Measurements from ENCODE around the gene DENND11. TPM values are rescaled to one million over a fixed set of nuclear protein-coding genes. Genes with fewer than 3 reads are reported as not detected.

Gene DENND11
- total RNA-seq, 1 donor from 2014 or later: 8.5 TPM

DNA sequence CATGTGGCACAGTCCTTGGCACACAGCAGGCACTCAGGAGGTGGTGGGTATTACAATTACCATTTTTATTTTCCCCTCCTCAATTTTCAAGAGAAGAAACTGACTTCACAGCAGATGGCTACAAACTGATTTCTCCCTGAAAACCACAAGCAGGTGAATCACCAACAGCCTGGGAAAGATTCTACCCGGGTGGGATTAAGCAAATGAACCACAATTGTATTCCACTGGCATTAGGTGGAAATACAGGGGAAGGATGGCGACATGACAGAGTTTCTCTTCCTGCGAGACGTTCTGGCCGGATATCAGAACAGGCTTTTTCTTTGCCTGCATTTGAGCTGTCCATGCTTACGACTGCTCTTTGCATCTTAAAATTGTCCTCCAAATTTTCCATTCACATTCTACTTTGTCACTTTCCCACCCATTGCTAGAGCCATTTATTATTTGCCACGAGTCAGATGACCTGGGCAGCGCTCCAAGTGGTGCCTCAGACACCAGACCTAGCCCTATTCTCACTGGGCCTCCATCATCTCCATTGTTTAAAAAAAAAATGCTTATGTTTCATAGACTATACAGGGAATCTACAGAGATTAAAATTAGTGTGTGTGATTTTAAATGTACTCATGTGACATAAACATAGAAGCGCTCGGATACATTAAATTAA is 4.6 kb downstream of the DENND11 start:
- intact Hi-C loops (cut with micrococcal nuclease): no loop called here
- Histone ChIP-seq H3K36me3 (no peaks in the 10 kb centered on the region), H3K27ac (replicated peaks) (no peak overlapping the region), H3K27me3 (ENCODE audit: low read depth) (no peaks in the 10 kb centered on the region), H3K9me3 (replicated peaks) (no peaks in the 10 kb centered on the region), H3K4me3 (no peak overlapping the region), H3K4me1 (peaks cover 65% of the 10 kb centered on the region)
- TF ChIP-seq, protein P1, sequence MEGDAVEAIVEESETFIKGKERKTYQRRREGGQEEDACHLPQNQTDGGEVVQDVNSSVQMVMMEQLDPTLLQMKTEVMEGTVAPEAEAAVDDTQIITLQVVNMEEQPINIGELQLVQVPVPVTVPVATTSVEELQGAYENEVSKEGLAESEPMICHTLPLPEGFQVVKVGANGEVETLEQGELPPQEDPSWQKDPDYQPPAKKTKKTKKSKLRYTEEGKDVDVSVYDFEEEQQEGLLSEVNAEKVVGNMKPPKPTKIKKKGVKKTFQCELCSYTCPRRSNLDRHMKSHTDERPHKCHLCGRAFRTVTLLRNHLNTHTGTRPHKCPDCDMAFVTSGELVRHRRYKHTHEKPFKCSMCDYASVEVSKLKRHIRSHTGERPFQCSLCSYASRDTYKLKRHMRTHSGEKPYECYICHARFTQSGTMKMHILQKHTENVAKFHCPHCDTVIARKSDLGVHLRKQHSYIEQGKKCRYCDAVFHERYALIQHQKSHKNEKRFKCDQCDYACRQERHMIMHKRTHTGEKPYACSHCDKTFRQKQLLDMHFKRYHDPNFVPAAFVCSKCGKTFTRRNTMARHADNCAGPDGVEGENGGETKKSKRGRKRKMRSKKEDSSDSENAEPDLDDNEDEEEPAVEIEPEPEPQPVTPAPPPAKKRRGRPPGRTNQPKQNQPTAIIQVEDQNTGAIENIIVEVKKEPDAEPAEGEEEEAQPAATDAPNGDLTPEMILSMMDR (IDR thresholded peaks at IDR 0.05; ENCODE audit: borderline replicate concordance): no peak
- no peak for DNase-seq

DNA sequence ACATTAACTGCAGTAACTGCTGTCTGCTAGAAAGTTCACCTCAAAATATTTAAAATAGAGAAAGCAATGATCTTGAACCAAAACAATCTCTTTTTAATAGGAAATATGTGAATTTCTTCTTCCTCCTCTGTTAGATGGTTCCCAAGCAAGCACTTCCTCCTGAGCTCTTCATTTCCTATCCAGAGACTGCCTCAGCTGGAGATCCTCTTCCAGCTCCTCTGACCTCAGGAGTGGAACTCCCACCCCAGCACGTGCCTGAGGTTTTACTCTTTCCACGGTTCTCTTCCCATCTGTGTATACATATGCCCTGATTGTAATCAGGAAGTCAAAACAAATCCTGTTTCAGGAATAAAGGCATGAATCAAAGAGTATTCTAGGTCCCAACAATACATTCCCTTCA is 5.6 kb downstream of the DENND11 start:
- TF ChIP-seq, protein P1 (IDR thresholded peaks at IDR 0.05; ENCODE audit: borderline replicate concordance): no peak
- Histone ChIP-seq H3K27ac (replicated peaks) (no peak overlapping the region), H3K4me3 (no peak overlapping the region), H3K4me1 (peaks cover 61% of the 10 kb centered on the region), H3K36me3 (no peaks in the 10 kb centered on the region), H3K27me3 (ENCODE audit: low read depth) (no peaks in the 10 kb centered on the region), H3K9me3 (replicated peaks) (no peaks in the 10 kb centered on the region)
- intact Hi-C loops (cut with micrococcal nuclease): no loop called here
- no peak for DNase-seq

DNA sequence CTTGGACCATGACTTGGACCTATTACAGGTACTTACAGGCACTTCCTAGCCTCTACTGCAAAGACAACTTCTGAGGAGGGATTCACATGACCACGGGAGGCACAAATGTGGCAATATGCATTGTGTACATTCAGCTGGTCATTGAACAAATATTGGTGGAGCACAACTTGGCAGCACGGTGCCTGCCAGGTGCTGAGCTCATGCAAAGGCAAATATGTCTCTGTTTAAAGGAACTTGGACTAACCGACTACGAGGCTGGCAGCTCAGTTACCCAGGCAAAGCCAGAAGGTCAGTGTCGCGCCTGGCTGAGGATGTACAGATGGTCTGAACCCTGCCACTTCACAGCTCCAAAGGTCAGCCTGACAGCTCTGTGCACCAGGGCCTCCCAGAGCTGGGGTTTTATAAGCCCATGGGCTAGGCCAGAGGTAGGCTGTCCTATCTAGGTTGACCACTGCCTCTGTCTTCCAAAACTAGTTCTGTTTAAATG is 6.1 kb downstream of the DENND11 start:
- Histone ChIP-seq H3K27ac (replicated peaks) (no peak overlapping the region), H3K36me3 (no peaks in the 10 kb centered on the region), H3K9me3 (replicated peaks) (no peaks in the 10 kb centered on the region), H3K4me3 (no peak overlapping the region), H3K27me3 (ENCODE audit: low read depth) (no peaks in the 10 kb centered on the region), H3K4me1 (peaks cover 56% of the 10 kb centered on the region)
- no peak for DNase-seq
- TF ChIP-seq, protein P1 (IDR thresholded peaks at IDR 0.05; ENCODE audit: borderline replicate concordance): no peak
- intact Hi-C loops (cut with micrococcal nuclease): no loop called here

DNA sequence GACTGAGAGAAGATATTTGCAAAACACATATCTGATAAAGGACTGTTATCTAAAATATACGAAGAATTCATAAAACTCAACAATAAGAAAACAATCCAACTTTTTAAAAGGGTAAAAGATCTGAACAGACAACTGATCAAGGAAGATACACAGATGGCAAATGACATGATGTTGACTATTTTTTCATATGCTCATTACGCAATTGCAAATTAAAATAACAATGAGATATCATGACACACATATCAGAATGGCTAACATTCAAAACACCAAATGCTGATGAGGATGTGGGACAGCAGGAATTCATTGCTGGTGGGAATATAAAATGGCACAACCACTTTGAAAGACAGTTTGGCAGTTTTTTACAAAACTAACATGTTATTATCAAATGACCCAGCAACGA is 8.9 kb downstream of the DENND11 start:
- H3K27ac ChIP-seq (replicated peaks): no peak overlapping the region
- no peaks in the 10 kb centered on the region for H3K27me3 ChIP-seq (ENCODE audit: low read depth)
- no peak for DNase-seq
- no peaks in the 10 kb centered on the region for H3K9me3 ChIP-seq (replicated peaks)
- H3K4me3 ChIP-seq: no peak overlapping the region
- TF ChIP-seq, protein P1 (IDR thresholded peaks at IDR 0.05; ENCODE audit: borderline replicate concordance): no peak
- peaks cover 46% of the 10 kb centered on the region for H3K4me1 ChIP-seq
- intact Hi-C loops (cut with micrococcal nuclease): no loop called here
- H3K36me3 ChIP-seq: no peaks in the 10 kb centered on the region

DNA sequence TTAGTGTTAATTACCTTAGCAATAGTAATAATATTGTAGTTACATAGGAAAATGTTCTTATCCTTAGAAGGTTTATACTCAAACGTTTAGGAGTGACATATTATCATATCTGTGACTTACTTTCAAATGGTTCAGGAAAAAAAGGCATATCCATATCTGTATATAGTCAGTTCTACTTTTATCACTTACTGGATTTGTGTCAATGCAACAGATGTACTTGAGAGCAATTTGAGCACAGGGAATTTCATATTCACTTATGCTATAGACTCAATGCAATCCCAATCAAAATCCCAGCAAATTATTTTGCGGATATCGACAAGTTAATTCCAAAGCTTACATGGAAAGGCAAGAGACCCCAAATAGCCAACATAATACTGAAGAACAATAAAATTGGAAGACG is 10.0 kb downstream of the DENND11 start:
- intact Hi-C loops (cut with micrococcal nuclease): no loop called here
- Histone ChIP-seq H3K27ac (replicated peaks) (no peak overlapping the region), H3K4me3 (no peak overlapping the region), H3K27me3 (ENCODE audit: low read depth) (no peaks in the 10 kb centered on the region), H3K4me1 (peaks cover 46% of the 10 kb centered on the region), H3K36me3 (no peaks in the 10 kb centered on the region), H3K9me3 (replicated peaks) (no peaks in the 10 kb centered on the region)
- no peak for DNase-seq
- TF ChIP-seq, protein P1 (IDR thresholded peaks at IDR 0.05; ENCODE audit: borderline replicate concordance): no peak
